Neural cell (in vitro differentiated cells): ENCODE results near the gene RPGRIP1L. TPM values are rescaled to one million over a fixed set of nuclear protein-coding genes. Genes with fewer than 3 reads are reported as not detected.

ENCODE experiments used
- H2AFZ ChIP-seq: fragments of 200-600, 300-800 bp; sonication (generic), shearing (Covaris generic); 2 replicates; pipeline ENCODE4 v1.6.0; 2014; ENCODE audit warnings: low read depth, mild to moderate bottlenecking, antibody characterized with exemption, low read length, moderate library complexity
- H3F3A ChIP-seq: fragments of 200-600 bp; shearing (Covaris generic); 2 replicates; pipeline ENCODE4 v1.6.1; 2016; ENCODE audit warnings: mild to moderate bottlenecking, moderate library complexity, mixed read lengths, antibody characterized with exemption, low read length; ENCODE audit not compliant: insufficient read depth, poor library complexity, severe bottlenecking
- H3K27ac ChIP-seq: fragments of 200-600, 300-800 bp; sonication (generic), shearing (Covaris generic); 2 replicates; pipeline ENCODE4 v1.5.1; 2014; ENCODE audit warnings: mild to moderate bottlenecking, low read length, moderate library complexity
- H3K27me3 ChIP-seq: fragments of 300-800, 200-600 bp; sonication (generic), shearing (Covaris generic); 2 replicates; pipeline ENCODE4 v1.6.0; 2014; ENCODE audit warnings: mild to moderate bottlenecking, low read depth, low read length, moderate library complexity; ENCODE audit not compliant: insufficient read depth
- H3K36me3 ChIP-seq: fragments of 300-800, 200-600 bp; sonication (generic), shearing (Covaris generic); 2 replicates; pipeline ENCODE4 v1.5.1; 2014; ENCODE audit warnings: mild to moderate bottlenecking, antibody characterized with exemption, low read length, moderate library complexity; ENCODE audit not compliant: insufficient read depth
- H3K4me2 ChIP-seq: fragments of 300-800, 200-600 bp; sonication (generic), shearing (Covaris generic); 2 replicates; pipeline ENCODE4 v1.6.0; 2014; ENCODE audit warnings: mild to moderate bottlenecking, low read length
- H3K4me3 ChIP-seq: fragments of 300-800, 200-600 bp; sonication (generic), shearing (Covaris generic); 2 replicates; pipeline ENCODE4 v1.5.1; 2014; ENCODE audit warnings: mild to moderate bottlenecking, low read length, moderate library complexity
- H3K79me2 ChIP-seq: fragments of 200-600 bp; shearing (Covaris generic); replicated peaks from 2 replicates; pipeline ENCODE4 v1.6.0; 2014; ENCODE audit warnings: mild to moderate bottlenecking, low read length, moderate library complexity; ENCODE audit not compliant: insufficient read depth
- H3K9ac ChIP-seq: fragments of 300-800, 200-600 bp; sonication (generic), shearing (Covaris generic); 2 replicates; pipeline ENCODE4 v1.6.1; 2016; ENCODE audit warnings: mild to moderate bottlenecking, low read length, mixed read lengths
- H3K9me2 ChIP-seq: fragments of 200-600 bp; shearing (Covaris generic); 2 replicates; pipeline ENCODE4 v1.6.1; 2016; ENCODE audit warnings: mild to moderate bottlenecking, low read length, mixed read lengths; ENCODE audit not compliant: insufficient read depth
- H3K9me3 ChIP-seq: fragments of 200-600, 300-800 bp; sonication (generic), shearing (Covaris generic); 2 replicates; pipeline ENCODE4 v1.6.1; 2016; ENCODE audit warnings: mild to moderate bottlenecking, mixed run types, low read length, moderate library complexity, mixed read lengths
- H4K20me1 ChIP-seq: fragments of 200-600 bp; shearing (Covaris generic); 2 replicates; pipeline ENCODE4 v1.6.1; 2016; ENCODE audit warnings: mild to moderate bottlenecking, mixed run types; ENCODE audit not compliant: insufficient read depth
- EP300 ChIP-seq: fragments of 450-650 bp; conservative IDR thresholded peaks from 2 replicates; pipeline ENCODE4 v1.6.1; 2014; ENCODE audit warnings: antibody characterized with exemption, mild to moderate bottlenecking, moderate library complexity; ENCODE audit not compliant: poor library complexity, severe bottlenecking
- EZH2 ChIP-seq: fragments of 200-600, 300-800 bp; shearing (Covaris generic), sonication (generic); IDR thresholded peaks from 2 replicates; pipeline ENCODE4 v1.6.1; 2014; ENCODE audit warnings: antibody characterized with exemption, low read length, borderline replicate concordance, mild to moderate bottlenecking; ENCODE audit not compliant: insufficient read depth, poor library complexity, severe bottlenecking
- MXI1 ChIP-seq: fragments of 450-650 bp; conservative IDR thresholded peaks from 2 replicates; pipeline ENCODE4 v1.6.1; 2014; ENCODE audit warnings: antibody characterized with exemption, mild to moderate bottlenecking; ENCODE audit not compliant: poor library complexity, severe bottlenecking
- POLR2AphosphoS5 ChIP-seq: IDR thresholded peaks from 2 replicates; pipeline ENCODE4 v1.6.1; 2012
- RAD21 ChIP-seq: fragments of 450-650 bp; conservative IDR thresholded peaks from 2 replicates; pipeline ENCODE4 v1.6.1; 2014; ENCODE audit warnings: antibody characterized with exemption, mild to moderate bottlenecking, moderate library complexity
- SMC3 ChIP-seq: fragments of 450-650 bp; conservative IDR thresholded peaks from 2 replicates; pipeline ENCODE4 v1.6.1; 2014; ENCODE audit warnings: antibody characterized with exemption, mild to moderate bottlenecking, moderate library complexity; ENCODE audit not compliant: poor library complexity
- TAF1 ChIP-seq: IDR thresholded peaks from 2 replicates; pipeline ENCODE4 v1.6.1; 2012; ENCODE audit warnings: low read depth
- polyA plus RNA-seq: library from polyadenylated mRNA; depleted of rRNA; stranded (reverse); fragments of >200 nt; gene quantifications from 2 replicates; pipeline ENCODE4 v1.2.3, GENCODE V29; 2014
- TF ChIP-seq, protein P1 (sequence below): fragments of 450-650 bp; IDR thresholded peaks from 2 replicates; pipeline ENCODE4 v1.5.1; 2014; ENCODE audit warnings: antibody characterized with exemption, mild to moderate bottlenecking, moderate library complexity; ENCODE audit not compliant: poor library complexity, severe bottlenecking
- TF ChIP-seq, protein P2 (sequence below): IDR thresholded peaks from 2 replicates; pipeline ENCODE4 v1.6.1; 2012; ENCODE audit warnings: borderline replicate concordance

Gene RPGRIP1L
- polyA plus RNA-seq, 1 donor from 2014 or later = 24.6 TPM

GRCh38 chr16:53605356-53605755 is 98.3 kb downstream of the RPGRIP1L start:
- Histone ChIP-seq H3K9me3 (no peaks in the 10 kb centered on the region), H3K79me2 (no peaks in the 10 kb centered on the region), H4K20me1 (no peaks in the 10 kb centered on the region), H3K36me3 (peaks cover 6% of the 10 kb centered on the region), H3K27me3 (peaks cover 17% of the 10 kb centered on the region), H3K4me2 (no peak overlapping the region), H3K9ac (no peak overlapping the region), H3K9me2 (no peaks in the 10 kb centered on the region), H3K4me3 (no peak overlapping the region), H3F3A (no peaks in the 10 kb centered on the region), H2AFZ (no peak overlapping the region), H3K27ac (no peak overlapping the region)
- TF ChIP-seq MXI1 = no peak
- no peak for TF ChIP-seq TAF1
- TF ChIP-seq SMC3 = no peak
- TF ChIP-seq, protein P1, sequence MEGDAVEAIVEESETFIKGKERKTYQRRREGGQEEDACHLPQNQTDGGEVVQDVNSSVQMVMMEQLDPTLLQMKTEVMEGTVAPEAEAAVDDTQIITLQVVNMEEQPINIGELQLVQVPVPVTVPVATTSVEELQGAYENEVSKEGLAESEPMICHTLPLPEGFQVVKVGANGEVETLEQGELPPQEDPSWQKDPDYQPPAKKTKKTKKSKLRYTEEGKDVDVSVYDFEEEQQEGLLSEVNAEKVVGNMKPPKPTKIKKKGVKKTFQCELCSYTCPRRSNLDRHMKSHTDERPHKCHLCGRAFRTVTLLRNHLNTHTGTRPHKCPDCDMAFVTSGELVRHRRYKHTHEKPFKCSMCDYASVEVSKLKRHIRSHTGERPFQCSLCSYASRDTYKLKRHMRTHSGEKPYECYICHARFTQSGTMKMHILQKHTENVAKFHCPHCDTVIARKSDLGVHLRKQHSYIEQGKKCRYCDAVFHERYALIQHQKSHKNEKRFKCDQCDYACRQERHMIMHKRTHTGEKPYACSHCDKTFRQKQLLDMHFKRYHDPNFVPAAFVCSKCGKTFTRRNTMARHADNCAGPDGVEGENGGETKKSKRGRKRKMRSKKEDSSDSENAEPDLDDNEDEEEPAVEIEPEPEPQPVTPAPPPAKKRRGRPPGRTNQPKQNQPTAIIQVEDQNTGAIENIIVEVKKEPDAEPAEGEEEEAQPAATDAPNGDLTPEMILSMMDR = no peak
- TF ChIP-seq, protein P2, sequence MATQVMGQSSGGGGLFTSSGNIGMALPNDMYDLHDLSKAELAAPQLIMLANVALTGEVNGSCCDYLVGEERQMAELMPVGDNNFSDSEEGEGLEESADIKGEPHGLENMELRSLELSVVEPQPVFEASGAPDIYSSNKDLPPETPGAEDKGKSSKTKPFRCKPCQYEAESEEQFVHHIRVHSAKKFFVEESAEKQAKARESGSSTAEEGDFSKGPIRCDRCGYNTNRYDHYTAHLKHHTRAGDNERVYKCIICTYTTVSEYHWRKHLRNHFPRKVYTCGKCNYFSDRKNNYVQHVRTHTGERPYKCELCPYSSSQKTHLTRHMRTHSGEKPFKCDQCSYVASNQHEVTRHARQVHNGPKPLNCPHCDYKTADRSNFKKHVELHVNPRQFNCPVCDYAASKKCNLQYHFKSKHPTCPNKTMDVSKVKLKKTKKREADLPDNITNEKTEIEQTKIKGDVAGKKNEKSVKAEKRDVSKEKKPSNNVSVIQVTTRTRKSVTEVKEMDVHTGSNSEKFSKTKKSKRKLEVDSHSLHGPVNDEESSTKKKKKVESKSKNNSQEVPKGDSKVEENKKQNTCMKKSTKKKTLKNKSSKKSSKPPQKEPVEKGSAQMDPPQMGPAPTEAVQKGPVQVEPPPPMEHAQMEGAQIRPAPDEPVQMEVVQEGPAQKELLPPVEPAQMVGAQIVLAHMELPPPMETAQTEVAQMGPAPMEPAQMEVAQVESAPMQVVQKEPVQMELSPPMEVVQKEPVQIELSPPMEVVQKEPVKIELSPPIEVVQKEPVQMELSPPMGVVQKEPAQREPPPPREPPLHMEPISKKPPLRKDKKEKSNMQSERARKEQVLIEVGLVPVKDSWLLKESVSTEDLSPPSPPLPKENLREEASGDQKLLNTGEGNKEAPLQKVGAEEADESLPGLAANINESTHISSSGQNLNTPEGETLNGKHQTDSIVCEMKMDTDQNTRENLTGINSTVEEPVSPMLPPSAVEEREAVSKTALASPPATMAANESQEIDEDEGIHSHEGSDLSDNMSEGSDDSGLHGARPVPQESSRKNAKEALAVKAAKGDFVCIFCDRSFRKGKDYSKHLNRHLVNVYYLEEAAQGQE = no peak
- no peak for TF ChIP-seq EZH2
- TF ChIP-seq POLR2AphosphoS5 = no peak
- no peak for TF ChIP-seq EP300

DNA sequence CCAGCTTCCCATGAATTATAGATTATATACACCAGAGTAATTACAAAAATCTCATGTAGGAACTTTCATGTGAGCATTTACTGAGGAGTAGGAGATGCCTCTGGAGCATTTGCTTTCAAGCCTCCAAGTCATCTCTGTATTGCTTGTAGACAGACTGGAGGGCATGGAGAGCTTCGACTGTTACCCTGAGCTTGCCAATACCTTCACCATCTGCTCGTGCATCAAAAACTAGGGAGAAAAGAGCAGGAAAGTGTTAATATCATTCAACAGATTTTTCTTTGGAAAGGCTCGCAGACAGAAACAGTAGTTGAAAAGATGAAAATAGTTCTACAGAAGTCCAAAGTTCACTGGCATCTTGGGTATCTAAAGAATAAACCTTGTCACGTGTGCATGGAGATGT is 101.7 kb downstream of the RPGRIP1L start:
- Histone ChIP-seq H2AFZ (no peak overlapping the region), H3K9me3 (no peaks in the 10 kb centered on the region), H3K27ac (no peak overlapping the region), H4K20me1 (no peaks in the 10 kb centered on the region), H3K9ac (no peak overlapping the region), H3K36me3 (peaks cover 6% of the 10 kb centered on the region), H3K9me2 (no peaks in the 10 kb centered on the region), H3K4me2 (no peak overlapping the region), H3K27me3 (peaks cover 9% of the 10 kb centered on the region), H3K4me3 (no peak overlapping the region), H3F3A (no peaks in the 10 kb centered on the region), H3K79me2 (no peaks in the 10 kb centered on the region)
- TF ChIP-seq SMC3 (no peak), POLR2AphosphoS5 (no peak), TAF1 (no peak), MXI1 (no peak), EP300 (no peak), EZH2 (no peak), RAD21 (no peak)
- TF ChIP-seq, protein P2 = no peak
- TF ChIP-seq, protein P1 = no peak
